ENCODE measurements around the gene IQSEC1. TPM values are rescaled to one million over a fixed set of nuclear protein-coding genes. Genes with fewer than 3 reads are reported as not detected.
"Not testable (repeated sequence)": the region's sequence is repeated elsewhere in the genome, so short reads cannot be mapped to it uniquely, and the experiment has no call there.

IQSEC1 gene
- total RNA-seq, 4 donors from 2014 or later: 31.9 to 35.8 (median 34.8) TPM

DNA sequence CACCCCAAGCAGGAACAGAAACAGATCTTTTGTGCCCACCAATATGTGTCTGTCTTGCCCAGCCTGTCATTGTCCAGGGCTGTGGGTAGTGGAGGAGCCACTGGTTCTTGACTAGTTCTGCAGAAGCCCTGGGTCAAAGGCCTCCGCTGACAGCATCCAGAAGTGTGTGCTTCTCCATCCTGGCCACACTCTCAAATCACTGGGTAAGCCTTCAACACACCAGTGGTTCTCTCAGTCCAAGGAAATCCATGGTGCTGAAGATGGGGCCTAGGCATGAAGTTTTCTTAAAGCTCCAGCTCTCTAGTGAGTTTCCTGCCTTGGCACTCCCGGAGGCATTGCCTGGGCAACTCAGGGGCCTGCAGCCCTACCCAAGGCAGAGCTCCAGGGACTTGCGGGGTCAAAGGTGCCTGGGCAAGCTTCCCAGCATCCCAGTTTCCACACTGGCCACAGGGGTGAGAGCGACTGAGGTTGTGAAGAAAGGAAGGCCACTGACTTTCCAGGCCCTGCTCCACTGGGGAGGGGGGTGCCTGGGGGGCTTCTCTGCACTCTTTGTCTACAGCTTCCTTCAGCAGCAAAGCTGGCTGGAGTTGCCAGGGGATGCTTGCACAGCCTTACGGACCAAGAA is 193.9 kb downstream of the IQSEC1 start:
- 95 to 98% methylated on average over 5 of the region's 5 CpGs for WGBS, 2 donors
- DNase-seq (ENCODE audit: low spot score in 2 of 2): no peak

GRCh38 chr3:12878758-12879157 is 194.5 kb downstream of the IQSEC1 start:
- intact Hi-C loops (cut with DNase I; ENCODE audit: low total_unique reads): loop anchor here (10.0 kb wide), 1 partner anchor 106 kb away; no protein-coding TSS in a partner anchor
- H3K4me3 ChIP-seq (ENCODE audit: low read depth, poor library complexity, severe bottlenecking); DNase-seq (ENCODE audit: low spot score in 2 of 2): not testable (repeated sequence)
- 71 to 79% methylated on average over 2 of the region's 2 CpGs for WGBS, 2 donors

More for the DNA sequence above, 193.9 kb downstream of the IQSEC1 start:
- intact Hi-C loops (cut with DNase I; ENCODE audit: low total_unique reads): loop anchor here (10.0 kb wide), 1 partner anchor 105 kb away; no protein-coding TSS in a partner anchor
- no peak overlapping the region for H3K4me3 ChIP-seq (ENCODE audit: low read depth, poor library complexity, severe bottlenecking)
- no peak for TF ChIP-seq POLR2A (IDR thresholded peaks at IDR 0.05)
- TF ChIP-seq, protein P1, sequence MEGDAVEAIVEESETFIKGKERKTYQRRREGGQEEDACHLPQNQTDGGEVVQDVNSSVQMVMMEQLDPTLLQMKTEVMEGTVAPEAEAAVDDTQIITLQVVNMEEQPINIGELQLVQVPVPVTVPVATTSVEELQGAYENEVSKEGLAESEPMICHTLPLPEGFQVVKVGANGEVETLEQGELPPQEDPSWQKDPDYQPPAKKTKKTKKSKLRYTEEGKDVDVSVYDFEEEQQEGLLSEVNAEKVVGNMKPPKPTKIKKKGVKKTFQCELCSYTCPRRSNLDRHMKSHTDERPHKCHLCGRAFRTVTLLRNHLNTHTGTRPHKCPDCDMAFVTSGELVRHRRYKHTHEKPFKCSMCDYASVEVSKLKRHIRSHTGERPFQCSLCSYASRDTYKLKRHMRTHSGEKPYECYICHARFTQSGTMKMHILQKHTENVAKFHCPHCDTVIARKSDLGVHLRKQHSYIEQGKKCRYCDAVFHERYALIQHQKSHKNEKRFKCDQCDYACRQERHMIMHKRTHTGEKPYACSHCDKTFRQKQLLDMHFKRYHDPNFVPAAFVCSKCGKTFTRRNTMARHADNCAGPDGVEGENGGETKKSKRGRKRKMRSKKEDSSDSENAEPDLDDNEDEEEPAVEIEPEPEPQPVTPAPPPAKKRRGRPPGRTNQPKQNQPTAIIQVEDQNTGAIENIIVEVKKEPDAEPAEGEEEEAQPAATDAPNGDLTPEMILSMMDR (IDR thresholded peaks at IDR 0.05): no peak

DNA sequence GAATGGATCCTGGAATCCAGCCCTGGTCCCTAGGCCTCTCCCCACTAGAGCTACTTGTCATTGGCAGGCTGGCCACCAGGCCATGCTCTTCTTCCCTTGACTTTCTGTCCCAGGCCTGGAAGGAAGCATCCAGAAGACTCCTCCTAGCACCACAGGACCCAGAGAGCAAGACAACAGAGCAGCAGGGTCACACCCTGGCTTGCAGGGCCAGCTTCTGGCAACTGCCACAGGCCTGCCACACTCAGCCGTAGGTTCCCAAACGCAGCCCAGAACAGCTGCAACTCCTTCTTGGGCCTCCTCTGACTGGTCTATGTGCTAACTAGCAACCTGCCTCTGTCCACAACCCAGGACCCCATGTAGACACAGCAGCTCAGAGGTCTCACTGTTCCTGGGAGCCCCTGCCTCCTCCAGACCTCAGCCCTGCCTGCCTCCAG is 195.1 kb downstream of the IQSEC1 start:
- no peak for TF ChIP-seq POLR2A (IDR thresholded peaks at IDR 0.05)
- TF ChIP-seq, protein P1 (IDR thresholded peaks at IDR 0.05): no peak
- H3K4me3 ChIP-seq (ENCODE audit: low read depth, poor library complexity, severe bottlenecking): no peak overlapping the region
- intact Hi-C loops (cut with DNase I; ENCODE audit: low total_unique reads): loop anchor here (10.0 kb wide), 1 partner anchor 107 kb away; no protein-coding TSS in a partner anchor
- 40 to 56% methylated on average over 1 to 2 of the region's 2 CpGs for WGBS, 2 donors
- DNase-seq (ENCODE audit: low spot score in 2 of 2): no peak

DNA sequence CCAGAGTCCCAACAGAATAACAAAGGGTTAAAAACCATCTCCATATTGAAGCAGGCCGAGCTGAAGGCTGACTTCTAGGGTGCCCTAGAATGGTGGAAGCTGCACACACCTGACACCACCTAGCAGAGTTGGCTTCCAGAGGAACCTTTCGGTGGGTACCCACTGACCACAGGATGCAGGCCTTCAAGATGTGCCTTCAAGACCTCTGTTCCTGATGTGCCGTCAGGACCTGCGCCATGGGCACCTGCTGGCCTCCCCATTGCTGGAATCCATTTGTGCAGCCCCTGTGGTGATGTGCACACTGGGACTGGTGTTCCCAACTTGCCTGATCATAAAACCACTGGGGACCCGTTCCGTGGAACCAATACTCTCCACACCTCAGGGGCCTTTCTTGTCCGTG is 196.2 kb downstream of the IQSEC1 start:
- intact Hi-C loops (cut with DNase I; ENCODE audit: low total_unique reads): loop anchor here (10.0 kb wide), 1 partner anchor 108 kb away; no protein-coding TSS in a partner anchor
- TF ChIP-seq, protein P1 (IDR thresholded peaks at IDR 0.05): no peak
- no peak for TF ChIP-seq POLR2A (IDR thresholded peaks at IDR 0.05)
- no peak overlapping the region for H3K4me3 ChIP-seq (ENCODE audit: low read depth, poor library complexity, severe bottlenecking)
- 94% methylated on average over 7 of the region's 7 CpGs for WGBS, 2 donors
- DNase-seq (ENCODE audit: low spot score in 2 of 2): no peak

GRCh38 chr3:12875857-12876836 is 197.1 kb downstream of the IQSEC1 start:
- H3K4me3 ChIP-seq (ENCODE audit: low read depth, poor library complexity, severe bottlenecking): no peak overlapping the region
- WGBS, 2 donors: 42 to 58% methylated on average over 18 to 24 of the region's 60 CpGs

More at GRCh38 chr3:12875857-12876836, 197.1 kb downstream of the IQSEC1 start:
- intact Hi-C loops (cut with DNase I; ENCODE audit: low total_unique reads): loop anchor here (10.0 kb wide), 1 partner anchor 109 kb away; no protein-coding TSS in a partner anchor
- no peak for TF ChIP-seq POLR2A (IDR thresholded peaks at IDR 0.05)
- TF ChIP-seq, protein P1 (IDR thresholded peaks at IDR 0.05): no peak
- DNase-seq (ENCODE audit: low spot score in 2 of 2): no peak

All from lower leg skin (tissue), 4 donors.